Panc1 (cell line): ENCODE data around the gene TENM3. TPM values are rescaled to one million over a fixed set of nuclear protein-coding genes. Genes with fewer than 3 reads are reported as not detected.

Experiments used
- ATAC-seq: fragments of 200-7000 bp; cut with Tn5 transposase; 2 replicates; pipeline ENCODE4 v1.9.1; 2020; ENCODE audit warnings: mild to moderate bottlenecking, moderate library complexity
- BruUV-seq: library from RNA; stranded (reverse); fragments of 400-500 nt; replicated peaks from 2 replicates; lab custom pipeline; 2021; lab: Mats Ljungman, UMichigan
- CTCF ChIA-PET: fragments of 300-600 bp; sonication (Branson Sonifier 250); formaldehyde crosslinking; loops from one replicate; lab custom pipeline; 2022; ENCODE audit warnings: antibody characterized with exemption; lab: Charles Lee
- POLR2A ChIA-PET: fragments of 300-600 bp; sonication (Branson Sonifier 250); formaldehyde crosslinking; loops from one replicate; lab custom pipeline; 2022; ENCODE audit warnings: antibody characterized with exemption; lab: Charles Lee
- DNase-seq: peaks from one replicate; pipeline ENCODE4 v3.0.0-alpha.2; 2010; ENCODE audit warnings: low read depth, low spot score
- H3K27ac ChIP-seq: 2 replicates; pipeline ENCODE4 v1.5.1; 2011; ENCODE audit warnings: mild to moderate bottlenecking, low read length, inconsistent platforms
- H3K27me3 ChIP-seq: fragments of 200-500 bp; sonication (Bioruptor generic); 2 replicates; pipeline ENCODE4 v1.6.0; 2014; ENCODE audit warnings: low read length, inconsistent platforms; ENCODE audit not compliant: control insufficient read depth, insufficient read depth
- H3K36me3 ChIP-seq: fragments of 200-500 bp; sonication (Bioruptor generic); 2 replicates; pipeline ENCODE4 v1.5.1; 2014; ENCODE audit warnings: inconsistent platforms, mild to moderate bottlenecking, low read length, moderate library complexity; ENCODE audit not compliant: control insufficient read depth, insufficient read depth
- H3K4me1 ChIP-seq: 2 replicates; pipeline ENCODE4 v1.5.1; 2011; ENCODE audit warnings: inconsistent platforms, mild to moderate bottlenecking, low read length, moderate library complexity; ENCODE audit not compliant: control insufficient read depth, insufficient read depth
- H3K4me3 ChIP-seq, 2 experiments: 2 replicates each; pipeline ENCODE4 v1.5.1; 2011 to 2012; ENCODE audit warnings: low read depth in 2 of 2, low read length in 2 of 2, mild to moderate bottlenecking in 2 of 2, inconsistent platforms in 1 of 2, moderate library complexity in 1 of 2
- H3K9me3 ChIP-seq: fragments of 200-500 bp; sonication (Bioruptor generic); 2 replicates; pipeline ENCODE4 v1.5.1; 2014; ENCODE audit warnings: low read depth, mild to moderate bottlenecking, inconsistent platforms, low read length, moderate library complexity; ENCODE audit not compliant: control insufficient read depth, insufficient read depth
- SIN3A ChIP-seq: IDR thresholded peaks from 2 replicates; pipeline ENCODE4 v1.6.1; 2012; ENCODE audit warnings: low read depth, mild to moderate bottlenecking, low read length, moderate library complexity, borderline replicate concordance; ENCODE audit not compliant: insufficient read depth
- TCF7L2 ChIP-seq: IDR thresholded peaks from 2 replicates; pipeline ENCODE4 v1.6.1; 2011; ENCODE audit warnings: mild to moderate bottlenecking, low read depth, low read length, inconsistent platforms
- in situ Hi-C: cut with HindIII; loops from 2 replicates; pipeline ENCODE4 v1.10.0; 2016; ENCODE audit warnings: low sequenced_read_pairs, low pct_unique_long_range_greater_than_20kb
- intact Hi-C: fragments of 100-400 bp; cut with micrococcal nuclease; formaldehyde crosslinking; loops from one replicate; pipeline ENCODE4 v1.10.0; 2022; ENCODE audit not compliant: unreplicated experiment
- total RNA-seq: library from RNA; stranded (reverse); gene quantifications from one replicate; pipeline ENCODE4 v1.2.1, GENCODE V29; 2021; ENCODE audit not compliant: unreplicated experiment
- TF ChIP-seq, protein P1 (sequence below): fragments of 450-650 bp; IDR thresholded peaks from 2 replicates; pipeline ENCODE4 v1.5.1; 2017; ENCODE audit warnings: mild to moderate bottlenecking
- TF ChIP-seq, protein P2 (sequence below), 2 experiments: IDR thresholded peaks; 2 replicates each; pipeline ENCODE4 v1.6.1; 2011 to 2012; ENCODE audit warnings: low read depth in 2 of 2, control low read depth in 1 of 2, low read length in 1 of 2, mild to moderate bottlenecking in 1 of 2, moderate library complexity in 1 of 2; ENCODE audit not compliant: insufficient read depth in 1 of 2

The TENM3 gene
- total RNA-seq, 1 experiment from 2014 or later, result 0.95 TPM

DNA sequence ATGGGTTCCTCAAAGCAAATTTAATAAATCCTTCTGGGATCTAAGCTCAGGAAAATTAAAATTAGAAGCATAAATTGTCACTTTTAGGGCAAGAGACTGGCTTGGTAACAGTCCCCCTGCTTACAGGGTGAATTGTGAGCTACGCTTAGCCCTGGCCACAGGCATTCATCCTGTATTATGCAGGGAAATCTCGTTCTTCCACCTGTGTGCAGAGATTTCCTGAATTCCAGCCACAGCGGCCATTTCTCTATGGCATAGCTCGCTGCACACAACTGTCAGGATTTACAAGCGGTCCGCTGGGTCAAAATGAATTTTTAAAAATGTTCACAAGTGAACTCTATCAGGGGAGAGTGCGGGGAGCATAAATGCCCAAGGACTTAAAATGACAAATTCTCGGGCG, 562.1 kb downstream of the TENM3 start:
- H3K9me3 ChIP-seq, result no peaks in the 10 kb centered on the region
- H3K27me3 ChIP-seq, result no peaks in the 10 kb centered on the region
- H3K4me3 ChIP-seq, result no peak overlapping the region
- ChIA-PET CTCF (interaction anchor here (0.6 kb wide), 6 partner anchors 120 to 1799 kb away, joined by 3 to 5 read pairs (median 4); no protein-coding TSS in a partner anchor), POLR2A (no interaction called here)
- no peak for ATAC-seq
- TF ChIP-seq, protein P1, sequence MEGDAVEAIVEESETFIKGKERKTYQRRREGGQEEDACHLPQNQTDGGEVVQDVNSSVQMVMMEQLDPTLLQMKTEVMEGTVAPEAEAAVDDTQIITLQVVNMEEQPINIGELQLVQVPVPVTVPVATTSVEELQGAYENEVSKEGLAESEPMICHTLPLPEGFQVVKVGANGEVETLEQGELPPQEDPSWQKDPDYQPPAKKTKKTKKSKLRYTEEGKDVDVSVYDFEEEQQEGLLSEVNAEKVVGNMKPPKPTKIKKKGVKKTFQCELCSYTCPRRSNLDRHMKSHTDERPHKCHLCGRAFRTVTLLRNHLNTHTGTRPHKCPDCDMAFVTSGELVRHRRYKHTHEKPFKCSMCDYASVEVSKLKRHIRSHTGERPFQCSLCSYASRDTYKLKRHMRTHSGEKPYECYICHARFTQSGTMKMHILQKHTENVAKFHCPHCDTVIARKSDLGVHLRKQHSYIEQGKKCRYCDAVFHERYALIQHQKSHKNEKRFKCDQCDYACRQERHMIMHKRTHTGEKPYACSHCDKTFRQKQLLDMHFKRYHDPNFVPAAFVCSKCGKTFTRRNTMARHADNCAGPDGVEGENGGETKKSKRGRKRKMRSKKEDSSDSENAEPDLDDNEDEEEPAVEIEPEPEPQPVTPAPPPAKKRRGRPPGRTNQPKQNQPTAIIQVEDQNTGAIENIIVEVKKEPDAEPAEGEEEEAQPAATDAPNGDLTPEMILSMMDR, result no peak
- TF ChIP-seq TCF7L2 (no peak), SIN3A (no peak)
- TF ChIP-seq, protein P2, sequence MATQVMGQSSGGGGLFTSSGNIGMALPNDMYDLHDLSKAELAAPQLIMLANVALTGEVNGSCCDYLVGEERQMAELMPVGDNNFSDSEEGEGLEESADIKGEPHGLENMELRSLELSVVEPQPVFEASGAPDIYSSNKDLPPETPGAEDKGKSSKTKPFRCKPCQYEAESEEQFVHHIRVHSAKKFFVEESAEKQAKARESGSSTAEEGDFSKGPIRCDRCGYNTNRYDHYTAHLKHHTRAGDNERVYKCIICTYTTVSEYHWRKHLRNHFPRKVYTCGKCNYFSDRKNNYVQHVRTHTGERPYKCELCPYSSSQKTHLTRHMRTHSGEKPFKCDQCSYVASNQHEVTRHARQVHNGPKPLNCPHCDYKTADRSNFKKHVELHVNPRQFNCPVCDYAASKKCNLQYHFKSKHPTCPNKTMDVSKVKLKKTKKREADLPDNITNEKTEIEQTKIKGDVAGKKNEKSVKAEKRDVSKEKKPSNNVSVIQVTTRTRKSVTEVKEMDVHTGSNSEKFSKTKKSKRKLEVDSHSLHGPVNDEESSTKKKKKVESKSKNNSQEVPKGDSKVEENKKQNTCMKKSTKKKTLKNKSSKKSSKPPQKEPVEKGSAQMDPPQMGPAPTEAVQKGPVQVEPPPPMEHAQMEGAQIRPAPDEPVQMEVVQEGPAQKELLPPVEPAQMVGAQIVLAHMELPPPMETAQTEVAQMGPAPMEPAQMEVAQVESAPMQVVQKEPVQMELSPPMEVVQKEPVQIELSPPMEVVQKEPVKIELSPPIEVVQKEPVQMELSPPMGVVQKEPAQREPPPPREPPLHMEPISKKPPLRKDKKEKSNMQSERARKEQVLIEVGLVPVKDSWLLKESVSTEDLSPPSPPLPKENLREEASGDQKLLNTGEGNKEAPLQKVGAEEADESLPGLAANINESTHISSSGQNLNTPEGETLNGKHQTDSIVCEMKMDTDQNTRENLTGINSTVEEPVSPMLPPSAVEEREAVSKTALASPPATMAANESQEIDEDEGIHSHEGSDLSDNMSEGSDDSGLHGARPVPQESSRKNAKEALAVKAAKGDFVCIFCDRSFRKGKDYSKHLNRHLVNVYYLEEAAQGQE (IDR thresholded peaks at IDR 0.05; ENCODE audit: insufficient read depth in 1 of 2, low read depth in 2 of 2, low read length in 1 of 2), result no peak
- H3K27ac ChIP-seq, result no peak overlapping the region
- intact Hi-C loops, result no loop called here
- DNase-seq, result no peak
- no TSS peak for BruUV-seq
- H3K36me3 ChIP-seq, result no peaks in the 10 kb centered on the region
- in situ Hi-C loops, result no loop called here
- H3K4me1 ChIP-seq, result no peaks in the 10 kb centered on the region

DNA sequence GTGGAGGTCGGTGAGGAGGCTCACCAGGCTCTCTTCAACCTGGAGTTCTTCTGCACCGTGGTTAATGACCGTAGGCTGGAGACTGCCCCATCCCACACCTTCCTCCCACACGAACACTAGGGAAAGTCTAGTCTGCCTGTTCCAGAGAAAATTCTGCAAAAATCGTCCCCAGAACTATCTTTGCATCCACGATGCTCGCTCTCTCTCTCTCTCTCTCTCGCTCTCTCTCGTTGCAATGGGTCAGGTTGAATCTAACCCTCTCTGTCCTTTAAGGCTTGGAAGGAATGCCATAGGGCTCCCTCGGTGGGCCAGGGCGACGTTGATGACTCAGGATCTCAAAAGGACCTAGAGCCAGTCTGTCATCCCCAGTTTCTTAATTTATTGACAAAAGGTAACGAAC, 562.5 kb downstream of the TENM3 start:
- Histone ChIP-seq H3K4me1 (no peaks in the 10 kb centered on the region), H3K27me3 (no peaks in the 10 kb centered on the region), H3K27ac (no peak overlapping the region), H3K4me3 (no peak overlapping the region), H3K36me3 (no peaks in the 10 kb centered on the region), H3K9me3 (no peaks in the 10 kb centered on the region; the same call in 1 of the 2 replicates)
- intact Hi-C loops (no loop called here), in situ Hi-C loops (no loop called here)
- DNase-seq (no peak), ATAC-seq (no peak)
- ChIA-PET POLR2A (no interaction called here), CTCF (interaction anchor here (0.6 kb wide), 6 partner anchors 119 to 1800 kb away, joined by 3 to 5 read pairs (median 4); no protein-coding TSS in a partner anchor)
- no TSS peak for BruUV-seq
- TF ChIP-seq TCF7L2 (no peak), SIN3A (no peak)
